Measurements from ENCODE around the gene MBTPS1. TPM values are rescaled to one million over a fixed set of nuclear protein-coding genes. Genes with fewer than 3 reads are reported as not detected.

MBTPS1 gene
- total RNA-seq (100 to 1,000 TPM; 122 to 142 (median 131) TPM), total RNA-seq (100 to 255 (median 190) reads per million in 29 experiments)
- total RNA-seq (2013): 83.3 TPM

DNA sequence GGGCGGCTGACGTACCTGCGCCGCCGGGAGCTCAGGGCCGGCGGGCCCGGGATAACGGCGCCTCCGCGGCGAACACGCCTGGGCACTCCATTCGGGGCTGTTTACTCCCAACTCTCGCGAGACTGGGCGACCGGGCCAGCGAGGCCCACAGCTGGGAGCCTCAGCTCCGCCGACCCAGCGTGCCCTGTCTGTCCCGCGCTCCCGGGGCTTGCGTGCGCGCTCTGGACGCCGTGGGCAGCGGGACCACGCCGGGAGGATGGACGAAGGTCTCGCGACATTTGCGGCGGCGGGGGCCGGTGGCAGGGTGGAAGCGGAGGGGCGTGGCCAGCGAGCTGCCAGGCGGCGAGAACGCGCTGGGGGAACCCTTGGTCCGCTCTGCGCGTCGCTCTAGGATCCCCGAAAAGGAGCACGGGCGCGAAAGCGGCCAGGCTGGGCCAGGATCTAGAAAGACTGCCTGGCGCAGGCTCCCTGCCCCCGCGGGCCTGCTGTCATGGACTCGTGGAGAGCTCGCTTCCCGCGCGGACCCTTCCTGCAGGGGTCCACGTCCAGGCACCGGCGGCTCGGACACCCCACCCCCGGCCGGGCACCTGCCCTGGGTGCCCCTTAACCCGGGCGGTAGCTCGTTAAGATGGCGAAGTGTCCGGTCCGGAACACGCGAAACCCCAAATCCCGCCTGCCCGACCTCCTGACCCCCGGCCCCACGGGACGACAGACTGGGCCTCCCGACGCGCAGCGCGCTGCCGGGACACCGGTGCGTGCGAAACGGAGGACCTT is at the start of gene MBTPS1:
Gene MBTPS1, minus strand, starts transcription at position 223 of the 774 bp plus-strand sequence. CDS start 15,159 bp downstream, outside the sequence.
- H3K36me3 ChIP-seq (ENCODE audit: control insufficient read depth in 2 of 2, extremely low read depth in 1 of 2, insufficient read depth in 1 of 2, low read length in 1 of 2): peaks cover 0 to 3% of the 10 kb centered on the region in 2 donors
- peak; percentile 86 to 91 (median 90) for ATAC-seq (replicated peaks in 1 of 4)
- Mint-ChIP-seq H3K27ac (peak within 1 kb of the TSS; percentile 92), H3K4me3 (peak within 1 kb of the TSS; percentile 89 to 95 (median 90)), H3K9me3 (no peaks in the 10 kb centered on the region), H3K27me3 (no peaks in the 10 kb centered on the region), H3K36me3 (peaks cover 2% of the 10 kb centered on the region), H3K4me1 (peaks cover 29 to 36% (median 31%) of the 10 kb centered on the region in 3 donors)
- CTCF ChIA-PET: interaction anchor here (0.6 to 3.3 kb wide), 8 partner anchors 13 to 70 kb away, joined by 3 to 13 read pairs (median 5); partner anchors contain the start of genes DNAAF1 (in 1 of the 2), HSDL1 (in 1 of the 2) and TAF1C (in 1 of the 2)
- POLR2A ChIA-PET: interaction anchor here in 1 of 2 donors (0.6 to 1.7 kb wide), 4 partner anchors 27 to 410 kb away, joined by 3 to 7 read pairs (median 4); partner anchors contain the start of genes HSDL1 and TAF1C
- H3K27ac ChIP-seq (ENCODE audit: low read length): peak within 1 kb of the TSS; percentile 76
- no peaks in the 10 kb centered on the region for H3K9me3 ChIP-seq
- no peaks in the 10 kb centered on the region for H3K27me3 ChIP-seq (replicated peaks in 1 of 2; ENCODE audit: control insufficient read depth in 2 of 2, extremely low read depth in 1 of 2, insufficient read depth in 2 of 2, low read length in 1 of 2)
- peak; percentile 93 to 99 (median 96) for DNase-seq
- peak within 1 kb of the TSS; percentile 79 to 89 for H3K4me3 ChIP-seq (ENCODE audit: control insufficient read depth in 1 of 2, extremely low read depth in 1 of 2, low read length in 1 of 2)
- H3K4me1 ChIP-seq (ENCODE audit: control insufficient read depth in 1 of 2, extremely low read depth in 1 of 2, insufficient read depth in 2 of 2, low read length in 2 of 2): peaks cover 12 to 30% of the 10 kb centered on the region in 2 experiments
- WGBS (ENCODE audit: insufficient coverage): under 1% methylated on average over 94 of the region's 94 CpGs

DNA sequence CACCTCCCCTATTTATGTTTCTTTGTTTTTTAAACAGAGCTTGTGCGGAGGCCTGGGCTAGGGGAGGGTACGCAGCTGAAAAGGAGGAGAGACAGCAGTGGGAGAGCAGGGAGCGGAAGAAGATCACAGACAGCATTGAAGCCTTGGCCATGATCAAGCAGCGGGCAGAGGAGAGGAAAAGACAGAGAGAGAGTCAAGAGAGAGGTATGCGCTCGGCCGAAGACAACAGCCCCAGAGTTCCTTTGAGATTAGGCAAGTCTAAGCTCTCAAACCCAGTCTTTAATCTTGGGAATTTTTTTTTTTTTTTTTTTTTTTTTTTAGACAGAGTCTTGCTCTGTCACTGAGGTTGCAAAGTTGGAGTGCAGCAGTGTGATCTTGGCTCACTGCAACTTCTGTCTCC is 49.0 kb upstream of the MBTPS1 start:
- Histone ChIP-seq H3K27me3 (replicated peaks in 1 of 2; ENCODE audit: control insufficient read depth in 2 of 2, extremely low read depth in 1 of 2, insufficient read depth in 2 of 2, low read length in 1 of 2) (peaks cover 0 to 54% of the 10 kb centered on the region in 2 experiments), H3K27ac (ENCODE audit: low read length) (no peak overlapping the region), H3K4me1 (ENCODE audit: control insufficient read depth in 1 of 2, extremely low read depth in 1 of 2, insufficient read depth in 2 of 2, low read length in 2 of 2) (no peaks in the 10 kb centered on the region), H3K36me3 (ENCODE audit: control insufficient read depth in 2 of 2, extremely low read depth in 1 of 2, insufficient read depth in 1 of 2, low read length in 1 of 2) (no peaks in the 10 kb centered on the region), H3K4me3 (ENCODE audit: control insufficient read depth in 1 of 2, extremely low read depth in 1 of 2, low read length in 1 of 2) (no peak overlapping the region), H3K9me3 (no peaks in the 10 kb centered on the region)
- no peak overlapping the region for H3K27ac Mint-ChIP-seq
- ChIA-PET POLR2A (no interaction called here), CTCF (no interaction called here)
- DNase-seq (no peak), ATAC-seq (replicated peaks in 1 of 4) (no peak)
- no peak overlapping the region for H3K4me3 Mint-ChIP-seq
- no peaks in the 10 kb centered on the region for H3K36me3 Mint-ChIP-seq
- H3K9me3 Mint-ChIP-seq: no peaks in the 10 kb centered on the region
- peaks cover 20 to 25% of the 10 kb centered on the region in 2 donors for H3K27me3 Mint-ChIP-seq
- WGBS (ENCODE audit: insufficient coverage): 96% methylated on average over 7 of the region's 7 CpGs
- no peaks in the 10 kb centered on the region for H3K4me1 Mint-ChIP-seq

GRCh38 chr16:84161801-84162200 is 45.1 kb upstream of the MBTPS1 start:
- POLR2A ChIA-PET: no interaction called here
- Mint-ChIP-seq H3K27ac (no peak overlapping the region), H3K4me3 (no peak overlapping the region), H3K36me3 (no peaks in the 10 kb centered on the region), H3K9me3 (no peaks in the 10 kb centered on the region), H3K27me3 (peaks cover 19 to 22% of the 10 kb centered on the region in 2 donors), H3K4me1 (no peaks in the 10 kb centered on the region)
- 80% methylated on average over 1 of the region's 3 CpGs for WGBS (ENCODE audit: insufficient coverage)
- Histone ChIP-seq H3K36me3 (ENCODE audit: control insufficient read depth in 2 of 2, extremely low read depth in 1 of 2, insufficient read depth in 1 of 2, low read length in 1 of 2) (no peaks in the 10 kb centered on the region), H3K9me3 (no peaks in the 10 kb centered on the region), H3K4me3 (ENCODE audit: control insufficient read depth in 1 of 2, extremely low read depth in 1 of 2, low read length in 1 of 2) (no peak overlapping the region), H3K27me3 (replicated peaks in 1 of 2; ENCODE audit: control insufficient read depth in 2 of 2, extremely low read depth in 1 of 2, insufficient read depth in 2 of 2, low read length in 1 of 2) (peaks cover 0 to 34% of the 10 kb centered on the region in 2 experiments), H3K4me1 (ENCODE audit: control insufficient read depth in 1 of 2, extremely low read depth in 1 of 2, insufficient read depth in 2 of 2, low read length in 2 of 2) (no peaks in the 10 kb centered on the region), H3K27ac (ENCODE audit: low read length) (no peak overlapping the region)
- ATAC-seq (replicated peaks in 1 of 4): no peak
- no peak for DNase-seq
- CTCF ChIA-PET: no interaction called here

DNA sequence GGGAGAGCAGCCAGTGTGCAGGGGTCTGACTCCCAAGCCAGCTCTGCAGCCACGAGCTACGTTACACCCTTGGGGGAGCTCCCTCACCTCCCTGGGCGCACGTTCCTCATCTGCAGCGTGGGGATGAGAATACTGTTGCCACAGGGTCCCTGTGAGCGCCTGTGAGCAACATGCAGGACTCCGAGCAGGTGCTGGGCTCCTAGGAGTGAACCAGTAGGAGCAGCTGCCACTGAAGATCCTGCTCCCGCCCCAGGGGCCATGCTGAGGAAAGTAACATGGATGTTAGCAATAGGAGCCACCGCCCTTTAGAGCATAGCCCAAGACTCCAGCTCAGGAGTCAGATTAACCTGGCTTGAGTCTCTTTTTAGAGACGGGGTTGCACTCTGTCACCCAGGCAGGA is 44.3 kb upstream of the MBTPS1 start:
- H3K36me3 Mint-ChIP-seq: no peaks in the 10 kb centered on the region
- no peaks in the 10 kb centered on the region for H3K9me3 ChIP-seq
- no peak overlapping the region for H3K27ac Mint-ChIP-seq
- WGBS (ENCODE audit: insufficient coverage): 71% methylated on average over 10 of the region's 10 CpGs
- no peaks in the 10 kb centered on the region for H3K4me1 ChIP-seq (ENCODE audit: control insufficient read depth in 1 of 2, extremely low read depth in 1 of 2, insufficient read depth in 2 of 2, low read length in 2 of 2)
- peaks cover 20 to 22% of the 10 kb centered on the region in 2 donors for H3K27me3 Mint-ChIP-seq
- H3K4me3 Mint-ChIP-seq: no peak overlapping the region
- H3K4me3 ChIP-seq (ENCODE audit: control insufficient read depth in 1 of 2, extremely low read depth in 1 of 2, low read length in 1 of 2): no peak overlapping the region
- H3K4me1 Mint-ChIP-seq: no peaks in the 10 kb centered on the region
- no peaks in the 10 kb centered on the region for H3K9me3 Mint-ChIP-seq
- ATAC-seq (replicated peaks in 1 of 4) (no peak), DNase-seq (no peak)
- ChIA-PET POLR2A (no interaction called here), CTCF (no interaction called here)
- no peaks in the 10 kb centered on the region for H3K36me3 ChIP-seq (ENCODE audit: control insufficient read depth in 2 of 2, extremely low read depth in 1 of 2, insufficient read depth in 1 of 2, low read length in 1 of 2)
- peaks cover 0 to 30% of the 10 kb centered on the region in 2 experiments for H3K27me3 ChIP-seq (replicated peaks in 1 of 2; ENCODE audit: control insufficient read depth in 2 of 2, extremely low read depth in 1 of 2, insufficient read depth in 2 of 2, low read length in 1 of 2)
- no peak overlapping the region for H3K27ac ChIP-seq (ENCODE audit: low read length)

GRCh38 chr16:84159800-84160199 is 43.1 kb upstream of the MBTPS1 start:
- Mint-ChIP-seq H3K27me3 (peaks cover 18 to 23% of the 10 kb centered on the region in 2 donors), H3K4me1 (no peaks in the 10 kb centered on the region)

GRCh38 chr16:84159007-84159406 is 42.3 kb upstream of the MBTPS1 start:
- ATAC-seq (replicated peaks in 1 of 4) (no peak), DNase-seq (no peak)
- CTCF ChIA-PET: no interaction called here
- Mint-ChIP-seq H3K4me3 (no peak overlapping the region), H3K27ac (no peak overlapping the region), H3K4me1 (no peaks in the 10 kb centered on the region), H3K9me3 (no peaks in the 10 kb centered on the region), H3K27me3 (peaks cover 18 to 23% of the 10 kb centered on the region in 2 donors), H3K36me3 (no peaks in the 10 kb centered on the region)
- POLR2A ChIA-PET: no interaction called here
- Histone ChIP-seq H3K27me3 (replicated peaks in 1 of 2; ENCODE audit: control insufficient read depth in 2 of 2, extremely low read depth in 1 of 2, insufficient read depth in 2 of 2, low read length in 1 of 2) (peaks cover 0 to 34% of the 10 kb centered on the region in 2 experiments), H3K4me1 (ENCODE audit: control insufficient read depth in 1 of 2, extremely low read depth in 1 of 2, insufficient read depth in 2 of 2, low read length in 2 of 2) (no peaks in the 10 kb centered on the region), H3K4me3 (ENCODE audit: control insufficient read depth in 1 of 2, extremely low read depth in 1 of 2, low read length in 1 of 2) (no peak overlapping the region), H3K27ac (ENCODE audit: low read length) (no peak overlapping the region), H3K36me3 (ENCODE audit: control insufficient read depth in 2 of 2, extremely low read depth in 1 of 2, insufficient read depth in 1 of 2, low read length in 1 of 2) (no peaks in the 10 kb centered on the region), H3K9me3 (no peaks in the 10 kb centered on the region)
- 18% methylated on average over 2 of the region's 9 CpGs for WGBS (ENCODE audit: insufficient coverage)

More at GRCh38 chr16:84159800-84160199, 43.1 kb upstream of the MBTPS1 start:
- Histone ChIP-seq H3K4me3 (ENCODE audit: control insufficient read depth in 1 of 2, extremely low read depth in 1 of 2, low read length in 1 of 2) (no peak overlapping the region), H3K36me3 (ENCODE audit: control insufficient read depth in 2 of 2, extremely low read depth in 1 of 2, insufficient read depth in 1 of 2, low read length in 1 of 2) (no peaks in the 10 kb centered on the region), H3K27ac (ENCODE audit: low read length) (no peak overlapping the region), H3K4me1 (ENCODE audit: control insufficient read depth in 1 of 2, extremely low read depth in 1 of 2, insufficient read depth in 2 of 2, low read length in 2 of 2) (no peaks in the 10 kb centered on the region), H3K9me3 (no peaks in the 10 kb centered on the region), H3K27me3 (replicated peaks in 1 of 2; ENCODE audit: control insufficient read depth in 2 of 2, extremely low read depth in 1 of 2, insufficient read depth in 2 of 2, low read length in 1 of 2) (peaks cover 0 to 34% of the 10 kb centered on the region in 2 experiments)
- ATAC-seq (replicated peaks in 1 of 4): no peak
- WGBS (ENCODE audit: insufficient coverage): no CpG with 5 or more reads among the region's 1 CpG
- ChIA-PET CTCF (no interaction called here), POLR2A (no interaction called here)
- DNase-seq: no peak
- Mint-ChIP-seq H3K4me3 (no peak overlapping the region), H3K9me3 (no peaks in the 10 kb centered on the region), H3K27ac (no peak overlapping the region), H3K36me3 (no peaks in the 10 kb centered on the region)

Data from T-cell (primary cell).